ENCODE measurements around the gene CWC25. TPM values are rescaled to one million over a fixed set of nuclear protein-coding genes. Genes with fewer than 3 reads are reported as not detected.
A peak's percentile ranks its signal among the peaks of the same experiment; 100 is the strongest.

Gene CWC25
- total RNA-seq, 1 experiment from 2014 or later = 17.3 TPM

DNA sequence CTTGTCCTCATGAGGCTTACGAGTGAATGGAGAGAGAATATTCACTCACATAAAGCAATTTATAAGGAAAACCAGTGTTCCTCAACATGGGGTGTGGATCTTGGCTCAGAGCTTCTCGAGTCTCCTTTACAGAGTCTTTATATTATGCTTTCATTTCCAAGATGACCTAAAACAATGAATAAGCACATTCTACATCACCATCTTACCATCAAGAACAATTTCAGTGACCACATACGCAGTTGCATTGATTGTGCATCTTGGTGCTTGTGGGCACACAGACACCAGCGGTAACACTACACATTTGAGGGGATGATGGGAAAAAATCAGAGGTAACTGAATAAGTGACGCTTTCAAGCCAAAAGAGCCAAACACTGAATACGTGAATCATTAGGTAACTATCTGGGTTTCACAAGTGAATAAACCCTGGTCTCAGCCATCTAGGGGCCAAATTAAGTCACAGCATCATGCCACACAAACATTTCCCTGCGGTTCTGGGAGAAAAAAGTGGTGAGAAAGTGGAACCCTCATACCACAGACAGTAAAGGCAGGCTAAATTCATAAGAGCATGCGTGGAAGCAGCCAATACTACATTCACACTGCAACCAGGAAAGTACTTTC lies 9.4 kb downstream of the CWC25 start:
- ChIA-PET POLR2A (no interaction called here), CTCF (no interaction called here)
- DNase-seq (ENCODE audit: low spot score) (no peak), ATAC-seq (no peak)
- H3K4me3 Mint-ChIP-seq = no peak overlapping the region
- no peaks in the 10 kb centered on the region for H3K9me3 Mint-ChIP-seq
- peaks cover 34% of the 10 kb centered on the region for H3K36me3 Mint-ChIP-seq
- H3K4me1 Mint-ChIP-seq = no peaks in the 10 kb centered on the region
- TF ChIP-seq ZNF121 (CRISPR knock-in tag; IDR thresholded peaks at IDR 0.05) = no peak
- TF ChIP-seq ETV6 (CRISPR knock-in tag; IDR thresholded peaks at IDR 0.05) = no peak
- TF ChIP-seq, protein P1, sequence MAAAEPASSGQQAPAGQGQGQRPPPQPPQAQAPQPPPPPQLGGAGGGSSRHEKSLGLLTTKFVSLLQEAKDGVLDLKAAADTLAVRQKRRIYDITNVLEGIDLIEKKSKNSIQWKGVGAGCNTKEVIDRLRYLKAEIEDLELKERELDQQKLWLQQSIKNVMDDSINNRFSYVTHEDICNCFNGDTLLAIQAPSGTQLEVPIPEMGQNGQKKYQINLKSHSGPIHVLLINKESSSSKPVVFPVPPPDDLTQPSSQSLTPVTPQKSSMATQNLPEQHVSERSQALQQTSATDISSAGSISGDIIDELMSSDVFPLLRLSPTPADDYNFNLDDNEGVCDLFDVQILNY (CRISPR knock-in tag; IDR thresholded peaks at IDR 0.05) = no peak
- TF ChIP-seq, protein P2, sequence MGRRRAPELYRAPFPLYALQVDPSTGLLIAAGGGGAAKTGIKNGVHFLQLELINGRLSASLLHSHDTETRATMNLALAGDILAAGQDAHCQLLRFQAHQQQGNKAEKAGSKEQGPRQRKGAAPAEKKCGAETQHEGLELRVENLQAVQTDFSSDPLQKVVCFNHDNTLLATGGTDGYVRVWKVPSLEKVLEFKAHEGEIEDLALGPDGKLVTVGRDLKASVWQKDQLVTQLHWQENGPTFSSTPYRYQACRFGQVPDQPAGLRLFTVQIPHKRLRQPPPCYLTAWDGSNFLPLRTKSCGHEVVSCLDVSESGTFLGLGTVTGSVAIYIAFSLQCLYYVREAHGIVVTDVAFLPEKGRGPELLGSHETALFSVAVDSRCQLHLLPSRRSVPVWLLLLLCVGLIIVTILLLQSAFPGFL (CRISPR knock-in tag; IDR thresholded peaks at IDR 0.05; ENCODE audit: borderline replicate concordance) = no peak
- no peak for TF ChIP-seq ELF4 (CRISPR knock-in tag; IDR thresholded peaks at IDR 0.05; ENCODE audit: low read depth)
- no peak for TF ChIP-seq NR2C2 (CRISPR knock-in tag; IDR thresholded peaks at IDR 0.05)
- H3K27ac Mint-ChIP-seq = peak overlapping the region; percentile 82
- no peaks in the 10 kb centered on the region for H3K27me3 Mint-ChIP-seq (ENCODE audit: low read depth)

DNA sequence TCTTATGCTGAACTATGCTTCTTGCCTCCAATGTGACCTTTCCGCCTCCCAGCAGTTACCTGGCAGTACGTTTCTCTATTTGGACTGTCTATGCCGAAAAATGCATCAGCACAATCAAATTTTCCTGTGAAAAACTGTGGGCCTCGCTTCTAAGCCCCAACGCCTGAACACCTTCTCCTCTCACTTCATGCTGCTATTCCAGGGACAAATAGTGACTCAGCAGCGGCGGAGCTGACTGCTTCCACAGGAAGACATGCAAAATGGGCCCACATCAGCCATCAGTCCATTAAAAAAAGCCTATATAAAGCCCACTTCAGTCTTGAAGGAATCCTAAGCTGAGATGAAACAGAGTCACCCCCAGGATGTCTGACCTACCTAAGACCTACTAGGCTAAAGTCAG lies 15.3 kb downstream of the CWC25 start:
- no peak overlapping the region for H3K27ac Mint-ChIP-seq
- H3K4me3 Mint-ChIP-seq = no peak overlapping the region
- DNase-seq (ENCODE audit: low spot score) = no peak
- CTCF ChIA-PET = no interaction called here
- H3K9me3 Mint-ChIP-seq = no peaks in the 10 kb centered on the region
- H3K36me3 Mint-ChIP-seq = peaks cover 51% of the 10 kb centered on the region
- POLR2A ChIA-PET = no interaction called here
- ATAC-seq = no peak
- H3K4me1 Mint-ChIP-seq = no peaks in the 10 kb centered on the region
- no peaks in the 10 kb centered on the region for H3K27me3 Mint-ChIP-seq (ENCODE audit: low read depth)
- TF ChIP-seq, protein P2 (CRISPR knock-in tag; IDR thresholded peaks at IDR 0.05; ENCODE audit: borderline replicate concordance) = no peak
- TF ChIP-seq, protein P3, sequence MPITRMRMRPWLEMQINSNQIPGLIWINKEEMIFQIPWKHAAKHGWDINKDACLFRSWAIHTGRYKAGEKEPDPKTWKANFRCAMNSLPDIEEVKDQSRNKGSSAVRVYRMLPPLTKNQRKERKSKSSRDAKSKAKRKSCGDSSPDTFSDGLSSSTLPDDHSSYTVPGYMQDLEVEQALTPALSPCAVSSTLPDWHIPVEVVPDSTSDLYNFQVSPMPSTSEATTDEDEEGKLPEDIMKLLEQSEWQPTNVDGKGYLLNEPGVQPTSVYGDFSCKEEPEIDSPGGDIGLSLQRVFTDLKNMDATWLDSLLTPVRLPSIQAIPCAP (CRISPR knock-in tag; IDR thresholded peaks at IDR 0.05) = no peak
- TF ChIP-seq SMAD3 (CRISPR knock-in tag; IDR thresholded peaks at IDR 0.05; ENCODE audit: borderline replicate concordance) = no peak
- TF ChIP-seq, protein P4, sequence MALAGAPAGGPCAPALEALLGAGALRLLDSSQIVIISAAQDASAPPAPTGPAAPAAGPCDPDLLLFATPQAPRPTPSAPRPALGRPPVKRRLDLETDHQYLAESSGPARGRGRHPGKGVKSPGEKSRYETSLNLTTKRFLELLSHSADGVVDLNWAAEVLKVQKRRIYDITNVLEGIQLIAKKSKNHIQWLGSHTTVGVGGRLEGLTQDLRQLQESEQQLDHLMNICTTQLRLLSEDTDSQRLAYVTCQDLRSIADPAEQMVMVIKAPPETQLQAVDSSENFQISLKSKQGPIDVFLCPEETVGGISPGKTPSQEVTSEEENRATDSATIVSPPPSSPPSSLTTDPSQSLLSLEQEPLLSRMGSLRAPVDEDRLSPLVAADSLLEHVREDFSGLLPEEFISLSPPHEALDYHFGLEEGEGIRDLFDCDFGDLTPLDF (CRISPR knock-in tag; IDR thresholded peaks at IDR 0.05) = no peak
- no peak for TF ChIP-seq FOXJ3 (CRISPR knock-in tag; IDR thresholded peaks at IDR 0.05; ENCODE audit: borderline replicate concordance)
- TF ChIP-seq, protein P5, sequence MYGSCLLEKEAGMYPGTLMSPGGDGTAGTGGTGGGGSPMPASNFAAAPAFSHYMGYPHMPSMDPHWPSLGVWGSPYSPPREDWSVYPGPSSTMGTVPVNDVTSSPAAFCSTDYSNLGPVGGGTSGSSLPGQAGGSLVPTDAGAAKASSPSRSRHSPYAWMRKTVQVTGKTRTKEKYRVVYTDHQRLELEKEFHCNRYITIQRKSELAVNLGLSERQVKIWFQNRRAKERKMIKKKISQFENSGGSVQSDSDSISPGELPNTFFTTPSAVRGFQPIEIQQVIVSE (CRISPR knock-in tag; IDR thresholded peaks at IDR 0.05; ENCODE audit: borderline replicate concordance) = no peak
- TF ChIP-seq, protein P6, sequence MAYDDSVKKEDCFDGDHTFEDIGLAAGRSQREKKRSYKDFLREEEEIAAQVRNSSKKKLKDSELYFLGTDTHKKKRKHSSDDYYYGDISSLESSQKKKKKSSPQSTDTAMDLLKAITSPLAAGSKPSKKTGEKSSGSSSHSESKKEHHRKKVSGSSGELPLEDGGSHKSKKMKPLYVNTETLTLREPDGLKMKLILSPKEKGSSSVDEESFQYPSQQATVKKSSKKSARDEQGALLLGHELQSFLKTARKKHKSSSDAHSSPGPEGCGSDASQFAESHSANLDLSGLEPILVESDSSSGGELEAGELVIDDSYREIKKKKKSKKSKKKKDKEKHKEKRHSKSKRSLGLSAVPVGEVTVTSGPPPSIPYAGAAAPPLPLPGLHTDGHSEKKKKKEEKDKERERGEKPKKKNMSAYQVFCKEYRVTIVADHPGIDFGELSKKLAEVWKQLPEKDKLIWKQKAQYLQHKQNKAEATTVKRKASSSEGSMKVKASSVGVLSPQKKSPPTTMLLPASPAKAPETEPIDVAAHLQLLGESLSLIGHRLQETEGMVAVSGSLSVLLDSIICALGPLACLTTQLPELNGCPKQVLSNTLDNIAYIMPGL (CRISPR knock-in tag; IDR thresholded peaks at IDR 0.05) = no peak
- no peak for TF ChIP-seq ZNF317 (CRISPR knock-in tag; IDR thresholded peaks at IDR 0.05; ENCODE audit: borderline replicate concordance, low read depth)
- TF ChIP-seq ZNF121 (CRISPR knock-in tag; IDR thresholded peaks at IDR 0.05) = no peak
- TF ChIP-seq, protein P7, sequence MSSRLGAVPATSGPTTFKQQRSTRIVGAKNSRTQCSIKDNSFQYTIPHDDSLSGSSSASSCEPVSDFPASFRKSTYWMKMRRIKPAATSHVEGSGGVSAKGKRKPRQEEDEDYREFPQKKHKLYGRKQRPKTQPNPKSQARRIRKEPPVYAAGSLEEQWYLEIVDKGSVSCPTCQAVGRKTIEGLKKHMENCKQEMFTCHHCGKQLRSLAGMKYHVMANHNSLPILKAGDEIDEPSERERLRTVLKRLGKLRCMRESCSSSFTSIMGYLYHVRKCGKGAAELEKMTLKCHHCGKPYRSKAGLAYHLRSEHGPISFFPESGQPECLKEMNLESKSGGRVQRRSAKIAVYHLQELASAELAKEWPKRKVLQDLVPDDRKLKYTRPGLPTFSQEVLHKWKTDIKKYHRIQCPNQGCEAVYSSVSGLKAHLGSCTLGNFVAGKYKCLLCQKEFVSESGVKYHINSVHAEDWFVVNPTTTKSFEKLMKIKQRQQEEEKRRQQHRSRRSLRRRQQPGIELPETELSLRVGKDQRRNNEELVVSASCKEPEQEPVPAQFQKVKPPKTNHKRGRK (CRISPR knock-in tag; IDR thresholded peaks at IDR 0.05; ENCODE audit: borderline replicate concordance) = no peak
- no peak for TF ChIP-seq ZNF423 (CRISPR knock-in tag; IDR thresholded peaks at IDR 0.05)
- TF ChIP-seq, protein P8, sequence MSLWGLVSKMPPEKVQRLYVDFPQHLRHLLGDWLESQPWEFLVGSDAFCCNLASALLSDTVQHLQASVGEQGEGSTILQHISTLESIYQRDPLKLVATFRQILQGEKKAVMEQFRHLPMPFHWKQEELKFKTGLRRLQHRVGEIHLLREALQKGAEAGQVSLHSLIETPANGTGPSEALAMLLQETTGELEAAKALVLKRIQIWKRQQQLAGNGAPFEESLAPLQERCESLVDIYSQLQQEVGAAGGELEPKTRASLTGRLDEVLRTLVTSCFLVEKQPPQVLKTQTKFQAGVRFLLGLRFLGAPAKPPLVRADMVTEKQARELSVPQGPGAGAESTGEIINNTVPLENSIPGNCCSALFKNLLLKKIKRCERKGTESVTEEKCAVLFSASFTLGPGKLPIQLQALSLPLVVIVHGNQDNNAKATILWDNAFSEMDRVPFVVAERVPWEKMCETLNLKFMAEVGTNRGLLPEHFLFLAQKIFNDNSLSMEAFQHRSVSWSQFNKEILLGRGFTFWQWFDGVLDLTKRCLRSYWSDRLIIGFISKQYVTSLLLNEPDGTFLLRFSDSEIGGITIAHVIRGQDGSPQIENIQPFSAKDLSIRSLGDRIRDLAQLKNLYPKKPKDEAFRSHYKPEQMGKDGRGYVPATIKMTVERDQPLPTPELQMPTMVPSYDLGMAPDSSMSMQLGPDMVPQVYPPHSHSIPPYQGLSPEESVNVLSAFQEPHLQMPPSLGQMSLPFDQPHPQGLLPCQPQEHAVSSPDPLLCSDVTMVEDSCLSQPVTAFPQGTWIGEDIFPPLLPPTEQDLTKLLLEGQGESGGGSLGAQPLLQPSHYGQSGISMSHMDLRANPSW (CRISPR knock-in tag; conservative IDR thresholded peaks at IDR 0.05; ENCODE audit: low read depth) = no peak
- TF ChIP-seq, protein P9, sequence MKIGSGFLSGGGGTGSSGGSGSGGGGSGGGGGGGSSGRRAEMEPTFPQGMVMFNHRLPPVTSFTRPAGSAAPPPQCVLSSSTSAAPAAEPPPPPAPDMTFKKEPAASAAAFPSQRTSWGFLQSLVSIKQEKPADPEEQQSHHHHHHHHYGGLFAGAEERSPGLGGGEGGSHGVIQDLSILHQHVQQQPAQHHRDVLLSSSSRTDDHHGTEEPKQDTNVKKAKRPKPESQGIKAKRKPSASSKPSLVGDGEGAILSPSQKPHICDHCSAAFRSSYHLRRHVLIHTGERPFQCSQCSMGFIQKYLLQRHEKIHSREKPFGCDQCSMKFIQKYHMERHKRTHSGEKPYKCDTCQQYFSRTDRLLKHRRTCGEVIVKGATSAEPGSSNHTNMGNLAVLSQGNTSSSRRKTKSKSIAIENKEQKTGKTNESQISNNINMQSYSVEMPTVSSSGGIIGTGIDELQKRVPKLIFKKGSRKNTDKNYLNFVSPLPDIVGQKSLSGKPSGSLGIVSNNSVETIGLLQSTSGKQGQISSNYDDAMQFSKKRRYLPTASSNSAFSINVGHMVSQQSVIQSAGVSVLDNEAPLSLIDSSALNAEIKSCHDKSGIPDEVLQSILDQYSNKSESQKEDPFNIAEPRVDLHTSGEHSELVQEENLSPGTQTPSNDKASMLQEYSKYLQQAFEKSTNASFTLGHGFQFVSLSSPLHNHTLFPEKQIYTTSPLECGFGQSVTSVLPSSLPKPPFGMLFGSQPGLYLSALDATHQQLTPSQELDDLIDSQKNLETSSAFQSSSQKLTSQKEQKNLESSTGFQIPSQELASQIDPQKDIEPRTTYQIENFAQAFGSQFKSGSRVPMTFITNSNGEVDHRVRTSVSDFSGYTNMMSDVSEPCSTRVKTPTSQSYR (CRISPR knock-in tag; IDR thresholded peaks at IDR 0.05) = no peak

Data from WTC11 (cell line).